Tibial artery (tissue), 4 donors: ENCODE results near the gene SNAPC4.

Experiments used
- DNase-seq, 2 donors: peaks; one replicate each; pipeline ENCODE4 v3.0.0-alpha.2; 2019
- H3K27ac ChIP-seq, 2 donors: fragments of 200-600 bp; sonication (generic) in 1 of 2; 1 replicate in 1 of 2; 2 replicates in 1 of 2; pipeline ENCODE4 v1.5.1; 2018 to 2019; ENCODE audit warnings: mild to moderate bottlenecking in 1 of 2
- H3K27me3 ChIP-seq, 2 donors: fragments of 200-600 bp; sonication (generic) in 1 of 2; one replicate each; pipeline versions ENCODE4 v1.5.1 to v1.6.0; 2016 to 2019
- H3K36me3 ChIP-seq, 3 donors: fragments of 200-600 bp; sonication (generic) in 2 of 3; one replicate each; pipeline ENCODE4 v1.5.1; 2016 to 2019; ENCODE audit warnings: mild to moderate bottlenecking in 2 of 3
- H3K4me1 ChIP-seq, 4 donors: fragments of 200-600 bp; sonication (generic) in 2 of 4; 1 replicate in 3 of 4; 2 replicates in 1 of 4; pipeline ENCODE4 v1.5.1; 2016 to 2019
- H3K4me3 ChIP-seq, 2 donors: fragments of 200-600 bp; sonication (generic) in 1 of 2; 1 replicate in 1 of 2; 2 replicates in 1 of 2; pipeline ENCODE4 v1.5.1; 2018 to 2019; ENCODE audit warnings: mild to moderate bottlenecking in 2 of 2
- H3K9me3 ChIP-seq, 3 donors: fragments of 200-600 bp; sonication (generic) in 1 of 3; one replicate each; pipeline ENCODE4 v1.5.1; 2016 to 2019
- intact Hi-C: fragments of 100-400 bp; cut with DNase I; formaldehyde crosslinking; loops from one replicate; pipeline ENCODE4 v1.15.0; 2023; ENCODE audit warnings: low total_unique reads
- TF ChIP-seq, protein P1 (sequence below), 2 experiments: fragments of 200-600 bp in 1 of 2; fragments of 450-650 bp in 1 of 2; IDR thresholded peaks; one replicate each; pipeline ENCODE4 v1.5.1; 2017 to 2019; ENCODE audit warnings: antibody characterized with exemption in 2 of 2, mild to moderate bottlenecking in 1 of 2, moderate library complexity in 1 of 2

The SNAPC4 gene

DNA sequence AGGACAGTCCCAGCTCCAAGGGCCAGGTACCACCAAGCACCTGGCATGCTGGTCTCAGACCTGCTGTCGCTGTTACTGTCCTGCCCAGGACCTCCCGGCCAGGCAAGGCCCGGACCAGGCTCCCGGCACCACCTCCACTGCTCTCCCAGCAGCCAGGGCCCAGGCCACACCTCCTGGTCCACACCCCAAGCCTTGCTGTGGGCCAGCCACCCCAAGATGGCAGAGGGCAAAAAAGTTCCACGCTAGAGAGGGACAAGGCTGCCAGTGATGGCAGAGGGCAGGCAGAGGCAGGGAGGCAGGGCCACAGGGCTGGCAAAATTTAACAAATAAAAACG is 37.6 kb downstream of the SNAPC4 start:
- intact Hi-C loops, result no loop called here
- no peak for DNase-seq

DNA sequence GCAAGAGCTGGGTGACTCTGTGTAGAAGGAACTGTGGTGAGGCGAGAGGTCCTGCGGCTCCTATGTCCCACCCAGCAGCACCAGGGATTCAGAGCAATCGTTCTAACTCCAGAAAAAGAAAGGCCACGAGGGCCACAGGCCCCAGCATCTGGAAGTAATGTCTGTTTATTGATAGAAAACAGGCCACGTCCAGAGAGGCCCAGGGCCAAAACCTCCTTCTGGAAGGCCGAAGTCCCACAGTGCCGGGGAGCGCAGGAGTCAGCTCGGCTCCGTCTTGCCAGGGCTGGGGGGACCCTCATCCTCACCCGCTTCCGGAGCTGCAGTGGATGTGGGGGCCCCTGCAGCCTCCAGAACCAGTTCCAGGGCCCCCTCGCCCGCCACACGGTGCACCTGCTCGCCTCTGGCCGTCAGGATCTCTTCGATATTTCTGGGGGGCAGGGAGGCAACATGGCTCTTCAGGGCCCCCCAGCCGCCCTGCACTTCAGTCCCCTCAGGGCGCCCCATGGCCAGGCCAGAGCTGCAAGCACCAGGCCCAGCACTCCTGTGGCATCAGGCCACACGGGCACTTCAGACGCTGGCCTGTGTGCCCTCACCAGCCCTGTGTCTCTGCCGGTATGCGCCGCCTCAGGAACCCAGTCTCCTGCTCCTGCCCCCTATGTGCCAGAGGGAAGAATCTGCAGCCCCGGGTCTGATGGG is 38.1 kb downstream of the SNAPC4 start:
- Histone ChIP-seq H3K27ac (peak overlapping the region in 1 of 2 donors; percentile 91), H3K9me3 (no peaks in the 10 kb centered on the region)

More for the DNA sequence above, 37.6 kb downstream of the SNAPC4 start:
- H3K36me3 ChIP-seq, result peaks cover 0 to 39% (median 0%) of the 10 kb centered on the region in 3 donors
- TF ChIP-seq, protein P1, sequence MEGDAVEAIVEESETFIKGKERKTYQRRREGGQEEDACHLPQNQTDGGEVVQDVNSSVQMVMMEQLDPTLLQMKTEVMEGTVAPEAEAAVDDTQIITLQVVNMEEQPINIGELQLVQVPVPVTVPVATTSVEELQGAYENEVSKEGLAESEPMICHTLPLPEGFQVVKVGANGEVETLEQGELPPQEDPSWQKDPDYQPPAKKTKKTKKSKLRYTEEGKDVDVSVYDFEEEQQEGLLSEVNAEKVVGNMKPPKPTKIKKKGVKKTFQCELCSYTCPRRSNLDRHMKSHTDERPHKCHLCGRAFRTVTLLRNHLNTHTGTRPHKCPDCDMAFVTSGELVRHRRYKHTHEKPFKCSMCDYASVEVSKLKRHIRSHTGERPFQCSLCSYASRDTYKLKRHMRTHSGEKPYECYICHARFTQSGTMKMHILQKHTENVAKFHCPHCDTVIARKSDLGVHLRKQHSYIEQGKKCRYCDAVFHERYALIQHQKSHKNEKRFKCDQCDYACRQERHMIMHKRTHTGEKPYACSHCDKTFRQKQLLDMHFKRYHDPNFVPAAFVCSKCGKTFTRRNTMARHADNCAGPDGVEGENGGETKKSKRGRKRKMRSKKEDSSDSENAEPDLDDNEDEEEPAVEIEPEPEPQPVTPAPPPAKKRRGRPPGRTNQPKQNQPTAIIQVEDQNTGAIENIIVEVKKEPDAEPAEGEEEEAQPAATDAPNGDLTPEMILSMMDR (IDR thresholded peaks at IDR 0.05), result no peak
- H3K4me1 ChIP-seq, result peaks cover 0 to 35% (median 16%) of the 10 kb centered on the region in 4 donors
- H3K27me3 ChIP-seq, result peaks cover 0 to 9% of the 10 kb centered on the region in 2 donors
- no peaks in the 10 kb centered on the region for H3K9me3 ChIP-seq
- H3K27ac ChIP-seq, result peak overlapping the region; percentile 90 to 91
- no peak overlapping the region for H3K4me3 ChIP-seq

DNA sequence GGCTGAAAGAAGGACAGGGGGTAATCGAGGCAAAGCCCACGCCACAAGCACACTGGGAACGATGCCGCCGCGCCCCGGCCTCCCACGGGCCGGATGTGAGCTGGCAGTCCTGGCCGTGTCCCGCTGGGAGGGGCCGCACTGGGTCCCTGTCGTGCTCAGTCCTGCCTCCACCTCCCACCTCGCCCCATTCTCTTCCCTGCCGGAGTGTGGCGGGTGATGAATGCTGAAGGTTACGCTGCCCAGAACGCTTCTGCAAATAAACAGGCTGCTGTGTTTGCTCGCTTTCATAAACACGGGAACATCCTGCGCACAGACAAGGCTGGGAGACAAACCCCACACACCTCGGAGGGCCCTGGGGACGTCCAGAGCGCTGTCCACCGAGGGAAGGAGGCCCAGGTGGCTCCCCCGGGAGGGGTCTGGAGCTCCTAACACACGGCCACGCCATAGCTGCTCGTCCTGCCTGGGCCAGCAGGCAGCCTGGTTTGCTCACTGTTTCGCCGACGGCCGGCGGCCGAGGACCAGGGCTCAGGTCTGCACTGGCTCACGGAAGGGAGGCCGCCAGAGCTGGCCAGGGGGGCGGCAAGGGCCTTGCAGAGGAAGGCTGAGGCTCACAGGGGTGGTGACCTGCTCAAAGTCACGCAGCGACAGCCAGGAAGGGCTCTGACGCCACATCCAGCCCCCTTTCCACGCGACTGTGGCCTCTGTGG is 38.8 kb downstream of the SNAPC4 start:
- peaks cover 0 to 51% (median 9%) of the 10 kb centered on the region in 3 donors for H3K36me3 ChIP-seq
- intact Hi-C loops, result no loop called here
- TF ChIP-seq, protein P1 (IDR thresholded peaks at IDR 0.05), result no peak
- peaks cover 0 to 35% (median 16%) of the 10 kb centered on the region in 4 donors for H3K4me1 ChIP-seq
- no peak for DNase-seq
- peaks cover 0 to 5% of the 10 kb centered on the region in 2 donors for H3K27me3 ChIP-seq
- H3K27ac ChIP-seq, result no peak overlapping the region
- no peaks in the 10 kb centered on the region for H3K9me3 ChIP-seq
- no peak overlapping the region for H3K4me3 ChIP-seq

More for the DNA sequence above, 38.1 kb downstream of the SNAPC4 start:
- Histone ChIP-seq H3K36me3 (peaks cover 0 to 44% (median 2%) of the 10 kb centered on the region in 3 donors), H3K4me1 (peaks cover 0 to 35% (median 16%) of the 10 kb centered on the region in 4 donors), H3K27me3 (peaks cover 0 to 5% of the 10 kb centered on the region in 2 donors), H3K4me3 (no peak overlapping the region)
- intact Hi-C loops, result no loop called here
- TF ChIP-seq, protein P1 (IDR thresholded peaks at IDR 0.05), result no peak
- DNase-seq, result no peak

DNA sequence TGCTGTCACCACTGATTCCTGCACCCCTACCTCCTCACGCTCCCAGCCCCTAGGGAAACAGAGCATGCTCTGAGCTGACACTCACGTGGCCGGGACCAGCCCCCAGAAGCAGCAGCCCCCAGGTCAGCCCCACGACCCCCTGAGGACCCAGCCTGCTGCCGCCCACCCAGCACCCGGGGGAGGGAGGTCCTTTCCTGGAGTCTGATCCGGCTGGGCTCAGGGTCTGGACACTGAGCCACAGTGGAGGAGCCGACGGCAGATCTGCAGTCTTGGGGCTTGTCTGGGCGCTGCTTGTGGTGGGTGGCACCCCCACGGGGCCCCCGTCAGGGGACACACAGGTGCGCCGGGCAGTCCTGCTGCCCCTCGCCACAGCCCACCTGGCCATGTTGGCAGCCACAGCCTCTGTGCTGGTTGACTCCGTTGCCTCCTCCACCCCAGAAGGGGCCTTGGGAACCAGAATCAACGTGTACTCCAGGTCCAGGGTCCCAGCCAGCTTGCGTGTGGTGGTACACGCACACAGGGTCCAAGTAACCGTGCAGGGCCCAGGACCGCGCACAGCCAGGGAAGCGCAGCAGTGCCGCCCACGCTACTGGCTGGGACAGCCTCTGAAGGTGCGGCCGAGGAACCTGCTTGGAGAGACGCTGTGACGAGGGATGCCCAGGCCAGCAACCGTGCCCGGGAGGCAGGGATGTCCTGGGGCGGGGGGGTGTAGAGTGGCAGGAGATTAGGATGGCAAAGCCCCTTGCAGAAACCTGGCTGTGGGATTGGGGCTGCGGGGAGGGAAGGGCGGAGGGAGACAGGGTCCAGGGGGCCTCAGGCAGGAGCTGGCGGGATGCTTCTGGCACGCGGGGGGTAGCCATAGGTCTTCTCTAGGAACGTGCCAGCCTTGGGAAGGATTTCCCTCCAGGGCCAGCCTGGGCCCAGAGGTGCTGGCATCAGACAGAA is 39.9 kb downstream of the SNAPC4 start:
- peaks cover 0 to 5% of the 10 kb centered on the region in 2 donors for H3K27me3 ChIP-seq
- no peak overlapping the region for H3K4me3 ChIP-seq
- peaks cover 0 to 35% (median 16%) of the 10 kb centered on the region in 4 donors for H3K4me1 ChIP-seq
- no peak overlapping the region for H3K27ac ChIP-seq
- no peaks in the 10 kb centered on the region for H3K9me3 ChIP-seq
- peaks cover 0 to 57% (median 12%) of the 10 kb centered on the region in 3 donors for H3K36me3 ChIP-seq
- DNase-seq, result no peak
- intact Hi-C loops, result no loop called here
- TF ChIP-seq, protein P1 (IDR thresholded peaks at IDR 0.05), result no peak

DNA sequence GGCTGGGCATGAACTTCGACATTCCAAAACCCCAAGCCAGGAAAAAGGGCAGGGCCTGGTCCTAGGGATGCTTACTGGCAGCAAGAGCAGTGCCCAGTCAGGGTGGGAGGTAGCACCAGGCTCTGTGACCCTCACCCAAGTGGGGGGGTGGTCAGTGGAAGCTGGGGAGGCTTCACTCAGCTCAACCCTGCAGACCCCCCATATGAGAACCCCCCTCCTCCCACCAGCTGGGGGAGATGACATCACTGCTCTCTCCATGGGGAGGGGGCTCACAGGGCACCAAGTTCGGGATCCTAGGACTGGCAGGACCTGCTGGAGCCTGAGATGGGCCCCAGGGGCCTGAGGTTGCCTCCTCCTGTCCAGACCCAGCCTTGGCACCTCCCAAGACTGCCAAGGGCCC is 41.1 kb downstream of the SNAPC4 start:
- TF ChIP-seq, protein P1 (IDR thresholded peaks at IDR 0.05), result no peak
- Histone ChIP-seq H3K4me1 (peaks cover 0 to 28% (median 12%) of the 10 kb centered on the region in 4 donors), H3K27me3 (no peaks in the 10 kb centered on the region), H3K36me3 (peaks cover 0 to 57% (median 12%) of the 10 kb centered on the region in 3 donors), H3K9me3 (no peaks in the 10 kb centered on the region), H3K27ac (no peak overlapping the region), H3K4me3 (no peak overlapping the region)
- intact Hi-C loops, result no loop called here
- DNase-seq, result no peak
